T1000 (cell line): ENCODE measurements around the gene GPR157.
"Not testable (repeated sequence)": the region's sequence is repeated elsewhere in the genome, so short reads cannot be mapped to it uniquely, and the experiment has no call there.

Source experiments
- DNase-seq: peaks from one replicate; lab custom pipeline; 2025; ENCODE audit warnings: mixed read lengths; lab: John Stamatoyannopoulos, UW

GPR157 gene

GRCh38 chr1:9145714-9146113 is 16.8 kb upstream of the GPR157 start:
- no peak for DNase-seq

GRCh38 chr1:9145021-9145668 is 16.2 kb upstream of the GPR157 start:
- DNase-seq = peak; percentile 17

GRCh38 chr1:9144494-9144893 is 15.6 kb upstream of the GPR157 start:
- DNase-seq = not testable (repeated sequence)

- DNase-seq = no peak
Observed at GRCh38 chr1:9143250-9143649, 14.3 kb upstream of the GPR157 start.

GRCh38 chr1:9139930-9140329 is 11.0 kb upstream of the GPR157 start:
- DNase-seq = no peak

- no peak for DNase-seq
Observed at GRCh38 chr1:9136932-9137331, 8.0 kb upstream of the GPR157 start.

- DNase-seq = no peak
Observed at GRCh38 chr1:9135073-9135836, 6.4 kb upstream of the GPR157 start.

GRCh38 chr1:9133870-9134585 is 5.1 kb upstream of the GPR157 start:
- DNase-seq = no peak

GRCh38 chr1:9129266-9130041 is 552 bp upstream of the GPR157 start:
- DNase-seq = peak; percentile 57

- no peak for DNase-seq
Observed at GRCh38 chr1:9128166-9128519, 759 bp downstream of the GPR157 start.

- DNase-seq = no peak
Observed at GRCh38 chr1:9127395-9128165, 1.3 kb downstream of the GPR157 start.

GRCh38 chr1:9126511-9126910 is 2.4 kb downstream of the GPR157 start:
- DNase-seq = no peak

- DNase-seq = not testable (repeated sequence)
Observed at GRCh38 chr1:9125847-9126246, 3.1 kb downstream of the GPR157 start.

GRCh38 chr1:9125325-9125724 is 3.6 kb downstream of the GPR157 start:
- DNase-seq = no peak

- DNase-seq = not testable (repeated sequence)
Observed at GRCh38 chr1:9124389-9124788, 4.5 kb downstream of the GPR157 start.

GRCh38 chr1:9123665-9124064 is 5.2 kb downstream of the GPR157 start:
- DNase-seq = not testable (repeated sequence)

- no peak for DNase-seq
Observed at GRCh38 chr1:9121496-9122409, 7.1 kb downstream of the GPR157 start.

- DNase-seq = no peak
Observed at GRCh38 chr1:9120312-9120958, 8.5 kb downstream of the GPR157 start.

GRCh38 chr1:9119745-9120144 is 9.2 kb downstream of the GPR157 start:
- DNase-seq = no peak

- no peak for DNase-seq
Observed at GRCh38 chr1:9118186-9118585, 10.7 kb downstream of the GPR157 start.
